ES-I3 (cell line): Measurements from ENCODE around the gene KCNMB4.
A peak's percentile ranks its signal among the peaks of the same experiment; 100 is the strongest.

Experiments
- H3K36me3 ChIP-seq: 2 replicates; pipeline ENCODE4 v1.6.1; 2013; ENCODE audit warnings: mild to moderate bottlenecking, low read length, control low read depth, moderate library complexity; ENCODE audit not compliant: insufficient read depth
- H3K4me1 ChIP-seq: 2 replicates; pipeline ENCODE4 v1.6.1; 2013; ENCODE audit warnings: mild to moderate bottlenecking, control low read depth, low read length; ENCODE audit not compliant: insufficient read depth
- H3K9ac ChIP-seq: 2 replicates; pipeline ENCODE4 v1.6.1; 2013; ENCODE audit warnings: low read depth, mild to moderate bottlenecking, low read length, moderate library complexity
- H3K9me3 ChIP-seq: 2 replicates; pipeline ENCODE4 v1.6.1; 2013; ENCODE audit warnings: mild to moderate bottlenecking, low read length, moderate library complexity; ENCODE audit not compliant: control insufficient read depth, insufficient read depth

Gene KCNMB4

GRCh38 chr12:70469221-70469820 lies 103.2 kb downstream of the KCNMB4 start:
- peaks cover 5% of the 10 kb centered on the region; the same call in 1 of the 2 replicates for H3K9me3 ChIP-seq
- H3K4me1 ChIP-seq, result no peaks in the 10 kb centered on the region
- peak overlapping the region; percentile 57; the same call in 1 of the 2 replicates for H3K9ac ChIP-seq
- no peaks in the 10 kb centered on the region for H3K36me3 ChIP-seq

GRCh38 chr12:70482764-70483163 lies 116.7 kb downstream of the KCNMB4 start:
- Histone ChIP-seq H3K4me1 (no peaks in the 10 kb centered on the region), H3K9ac (no peak overlapping the region)

More at GRCh38 chr12:70482764-70483163, 116.7 kb downstream of the KCNMB4 start:
- Histone ChIP-seq H3K36me3 (no peaks in the 10 kb centered on the region; the same call in 1 of the 2 replicates), H3K9me3 (no peaks in the 10 kb centered on the region)
